ENCODE results near the gene TIMM9.
"Not testable (repeated sequence)": the region's sequence is repeated elsewhere in the genome, so short reads cannot be mapped to it uniquely, and the experiment has no call there.

The TIMM9 gene

GRCh38 chr14:58444627-58445026 is 17.3 kb upstream of the TIMM9 start:
- Histone ChIP-seq H3K27me3 (ENCODE audit: insufficient read depth, poor library complexity, severe bottlenecking) (no peaks in the 10 kb centered on the region), H3K27ac (ENCODE audit: poor library complexity, severe bottlenecking) (no peak overlapping the region), H3K4me3 (ENCODE audit: severe bottlenecking) (no peak overlapping the region), H3K9me3 (ENCODE audit: severe bottlenecking) (no peaks in the 10 kb centered on the region), H3K36me3 (ENCODE audit: low read depth) (peaks cover 84% of the 10 kb centered on the region), H3K4me1 (ENCODE audit: insufficient read depth, poor library complexity, severe bottlenecking) (no peaks in the 10 kb centered on the region)
- TF ChIP-seq CTCF (IDR thresholded peaks at IDR 0.05; ENCODE audit: poor library complexity, severe bottlenecking): no peak
- DNase-seq (ENCODE audit: low spot score) (no peak), ATAC-seq (ENCODE audit: low read depth) (no peak)

- Histone ChIP-seq H3K4me1 (ENCODE audit: insufficient read depth, poor library complexity, severe bottlenecking) (no peaks in the 10 kb centered on the region), H3K36me3 (ENCODE audit: low read depth) (peaks cover 73% of the 10 kb centered on the region), H3K27ac (ENCODE audit: poor library complexity, severe bottlenecking) (no peak overlapping the region), H3K4me3 (ENCODE audit: severe bottlenecking) (no peak overlapping the region), H3K9me3 (ENCODE audit: severe bottlenecking) (no peaks in the 10 kb centered on the region), H3K27me3 (ENCODE audit: insufficient read depth, poor library complexity, severe bottlenecking) (no peaks in the 10 kb centered on the region)
- no peak for DNase-seq (ENCODE audit: low spot score)
- no peak for TF ChIP-seq CTCF (IDR thresholded peaks at IDR 0.05; ENCODE audit: poor library complexity, severe bottlenecking)
- ATAC-seq (ENCODE audit: low read depth): no peak
Observed at GRCh38 chr14:58439476-58439875, 12.1 kb upstream of the TIMM9 start.

- H3K4me1 ChIP-seq (ENCODE audit: insufficient read depth, poor library complexity, severe bottlenecking): peaks cover 25% of the 10 kb centered on the region
- TF ChIP-seq CTCF (IDR thresholded peaks at IDR 0.05; ENCODE audit: poor library complexity, severe bottlenecking): no peak
- DNase-seq (ENCODE audit: low spot score) (no peak), ATAC-seq (ENCODE audit: low read depth) (peak; percentile 11; the same call in 1 of the 3 replicates)
- no peaks in the 10 kb centered on the region for H3K27me3 ChIP-seq (ENCODE audit: insufficient read depth, poor library complexity, severe bottlenecking)
- H3K27ac ChIP-seq (ENCODE audit: poor library complexity, severe bottlenecking): no peak overlapping the region
- H3K4me3 ChIP-seq (ENCODE audit: severe bottlenecking): no peak overlapping the region
- no peaks in the 10 kb centered on the region for H3K9me3 ChIP-seq (ENCODE audit: severe bottlenecking)
- peaks cover 53% of the 10 kb centered on the region for H3K36me3 ChIP-seq (ENCODE audit: low read depth)
Observed at GRCh38 chr14:58430156-58430555, 2.8 kb upstream of the TIMM9 start.

- DNase-seq (ENCODE audit: low spot score): no peak
- Histone ChIP-seq H3K27me3 (ENCODE audit: insufficient read depth, poor library complexity, severe bottlenecking) (no peaks in the 10 kb centered on the region), H3K4me3 (ENCODE audit: severe bottlenecking) (peak overlapping the region; percentile 92), H3K27ac (ENCODE audit: poor library complexity, severe bottlenecking) (peak overlapping the region; percentile 91), H3K9me3 (ENCODE audit: severe bottlenecking) (no peaks in the 10 kb centered on the region), H3K4me1 (ENCODE audit: insufficient read depth, poor library complexity, severe bottlenecking) (peaks cover 25% of the 10 kb centered on the region), H3K36me3 (ENCODE audit: low read depth) (peaks cover 51% of the 10 kb centered on the region)
- no peak for TF ChIP-seq CTCF (IDR thresholded peaks at IDR 0.05; ENCODE audit: poor library complexity, severe bottlenecking)
- ATAC-seq (ENCODE audit: low read depth): peak; percentile 55
Observed at GRCh38 chr14:58428118-58428683, 870 bp upstream of the TIMM9 start.

- no peak for TF ChIP-seq CTCF (IDR thresholded peaks at IDR 0.05; ENCODE audit: poor library complexity, severe bottlenecking)
Observed at GRCh38 chr14:58426670-58427280, 556 bp downstream of the TIMM9 start.

GRCh38 chr14:58416934-58417333 is 10.4 kb downstream of the TIMM9 start:
- not testable (repeated sequence) for ATAC-seq (ENCODE audit: low read depth); H3K4me3 ChIP-seq (ENCODE audit: severe bottlenecking)
- H3K36me3 ChIP-seq (ENCODE audit: low read depth): peaks cover 90% of the 10 kb centered on the region

More at GRCh38 chr14:58426670-58427280, 556 bp downstream of the TIMM9 start:
- Histone ChIP-seq H3K27me3 (ENCODE audit: insufficient read depth, poor library complexity, severe bottlenecking) (no peaks in the 10 kb centered on the region), H3K9me3 (ENCODE audit: severe bottlenecking) (no peaks in the 10 kb centered on the region), H3K4me1 (ENCODE audit: insufficient read depth, poor library complexity, severe bottlenecking) (peaks cover 25% of the 10 kb centered on the region), H3K36me3 (ENCODE audit: low read depth) (peaks cover 49% of the 10 kb centered on the region), H3K4me3 (ENCODE audit: severe bottlenecking) (peak overlapping the region; percentile 92), H3K27ac (ENCODE audit: poor library complexity, severe bottlenecking) (peak overlapping the region; percentile 91)
- ATAC-seq (ENCODE audit: low read depth) (peak; percentile 46), DNase-seq (ENCODE audit: low spot score) (no peak)

More at GRCh38 chr14:58416934-58417333, 10.4 kb downstream of the TIMM9 start:
- H3K4me1 ChIP-seq (ENCODE audit: insufficient read depth, poor library complexity, severe bottlenecking); DNase-seq (ENCODE audit: low spot score); H3K27ac ChIP-seq (ENCODE audit: poor library complexity, severe bottlenecking); H3K9me3 ChIP-seq (ENCODE audit: severe bottlenecking); H3K27me3 ChIP-seq (ENCODE audit: insufficient read depth, poor library complexity, severe bottlenecking): not testable (repeated sequence)
